Heart left ventricle (tissue), 13 donors: ENCODE measurements around the gene MATK.

Experiments used
- POLR2A ChIP-seq, 2 donors: fragments of 450-650 bp; IDR thresholded peaks; one replicate each; pipeline ENCODE4 v1.6.1; 2017; ENCODE audit warnings: antibody characterized with exemption in 2 of 2, mild to moderate bottlenecking in 2 of 2, moderate library complexity in 2 of 2
- TF ChIP-seq, protein P1 (sequence below), 12 donors: fragments of 200-600 bp; sonication (generic) in 4 of 12; IDR thresholded peaks; one replicate each; pipeline versions ENCODE4 v1.5.0 to v1.8.0; 2018 to 2022; ENCODE audit warnings: antibody characterized with exemption in 12 of 12, mild to moderate bottlenecking in 5 of 12
- donor health status: ischemic (EF 13 %, LVEDD 7.1; RV severe dilation, severe dysfunction).
- donor health status: DM: no; HTN: yes; CAD: no.
- donor health status: DM: no; HTN: no; CAD: no.
- donor health status: ischemic (EF 25% LVEDD 6.9; RV normal size, moderate dysfunction).
- donor health status: ischemic (EF 25% LVEDD 5.7; RV mildly dilated, moderate dysfunction).
- donor health status: ischemic (EF 35%, LVEDD 5.7; RV mildly dilated, moderate dysfunction).
- donor health status: nonischemic (EF 11% LVEDD 7.7; RV severe dilation, severe dysfunction).
- donor health status: DM: yes; HTN: yes; CAD: no.
- donor health status: PGD.
- donor health status: ischemic (EF 29% LVEDD 5.4; RV normal size, mild dysfunction).
- donor health status: nonischemic (EF 23%, LVEDD 6.1; RV moderate dilation, normal function).

DNA sequence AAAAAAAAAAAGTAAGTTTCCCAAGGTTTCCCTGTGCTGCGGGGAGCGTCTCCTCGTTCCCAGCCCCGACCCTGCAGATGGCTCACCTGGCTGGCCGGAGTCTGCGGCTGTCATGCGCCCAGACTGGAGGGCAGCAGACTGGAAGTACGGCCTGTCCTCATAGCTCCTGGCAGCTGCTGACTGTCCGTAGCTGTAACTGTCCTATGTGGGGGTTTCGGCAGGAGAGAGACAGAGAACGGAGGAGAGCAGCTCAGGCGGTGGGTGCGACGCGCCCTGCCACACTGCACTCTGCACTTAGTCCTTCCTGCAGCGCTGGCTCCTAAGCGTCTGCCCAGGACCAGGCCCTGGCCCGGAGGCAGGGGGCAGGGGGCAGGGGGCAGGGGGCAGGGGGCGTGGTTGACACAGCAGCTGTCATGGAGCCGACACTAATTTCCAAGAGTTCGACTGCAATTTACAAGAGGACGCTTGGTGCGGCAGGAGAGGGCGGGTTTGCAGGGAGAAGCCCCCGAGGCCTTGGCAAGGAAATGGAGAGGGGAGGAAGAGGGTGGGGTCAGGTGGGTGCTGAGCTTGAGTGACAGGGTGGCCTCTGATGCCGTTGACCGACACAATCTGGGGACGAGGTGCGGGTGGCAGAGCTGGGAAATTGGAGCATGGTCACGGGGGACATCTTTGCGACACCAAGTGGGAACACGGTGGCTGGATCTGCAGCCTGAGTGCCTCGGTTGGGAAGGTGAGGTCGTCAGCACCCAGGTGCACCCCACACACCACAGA, 47.6 kb upstream of the MATK start:
- TF ChIP-seq, protein P1, sequence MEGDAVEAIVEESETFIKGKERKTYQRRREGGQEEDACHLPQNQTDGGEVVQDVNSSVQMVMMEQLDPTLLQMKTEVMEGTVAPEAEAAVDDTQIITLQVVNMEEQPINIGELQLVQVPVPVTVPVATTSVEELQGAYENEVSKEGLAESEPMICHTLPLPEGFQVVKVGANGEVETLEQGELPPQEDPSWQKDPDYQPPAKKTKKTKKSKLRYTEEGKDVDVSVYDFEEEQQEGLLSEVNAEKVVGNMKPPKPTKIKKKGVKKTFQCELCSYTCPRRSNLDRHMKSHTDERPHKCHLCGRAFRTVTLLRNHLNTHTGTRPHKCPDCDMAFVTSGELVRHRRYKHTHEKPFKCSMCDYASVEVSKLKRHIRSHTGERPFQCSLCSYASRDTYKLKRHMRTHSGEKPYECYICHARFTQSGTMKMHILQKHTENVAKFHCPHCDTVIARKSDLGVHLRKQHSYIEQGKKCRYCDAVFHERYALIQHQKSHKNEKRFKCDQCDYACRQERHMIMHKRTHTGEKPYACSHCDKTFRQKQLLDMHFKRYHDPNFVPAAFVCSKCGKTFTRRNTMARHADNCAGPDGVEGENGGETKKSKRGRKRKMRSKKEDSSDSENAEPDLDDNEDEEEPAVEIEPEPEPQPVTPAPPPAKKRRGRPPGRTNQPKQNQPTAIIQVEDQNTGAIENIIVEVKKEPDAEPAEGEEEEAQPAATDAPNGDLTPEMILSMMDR (IDR thresholded peaks at IDR 0.05): no peak
- no peak for TF ChIP-seq POLR2A (IDR thresholded peaks at IDR 0.05)
